Osteoblast (primary cell): ENCODE measurements around the gene ZNF358. TPM values are rescaled to one million over a fixed set of nuclear protein-coding genes. Genes with fewer than 3 reads are reported as not detected.
A peak's percentile ranks its signal among the peaks of the same experiment; 100 is the strongest.

Experiments
- DNase-seq: peaks from one replicate; pipeline ENCODE4 v3.0.0; 2011; ENCODE audit warnings: low spot score, mixed read lengths; ENCODE audit not compliant: insufficient read length; ENCODE audit errors: missing footprints
- H2AFZ ChIP-seq: 2 replicates; pipeline ENCODE4 v1.6.0; 2011; ENCODE audit warnings: mild to moderate bottlenecking, low read length
- H3K27ac ChIP-seq: 2 replicates; pipeline ENCODE4 v1.5.1; 2011; ENCODE audit warnings: mild to moderate bottlenecking, low read depth, low read length, moderate library complexity
- H3K27me3 ChIP-seq: 2 replicates; pipeline ENCODE4 v1.6.0; 2012; ENCODE audit warnings: mild to moderate bottlenecking, control low read depth, inconsistent platforms, low read length, moderate library complexity; ENCODE audit not compliant: insufficient read depth
- H3K36me3 ChIP-seq: 2 replicates; pipeline ENCODE4 v1.5.1; 2011; ENCODE audit warnings: mild to moderate bottlenecking, low read length, control low read depth, moderate library complexity; ENCODE audit not compliant: insufficient read depth
- H3K4me1 ChIP-seq: 2 replicates; pipeline ENCODE4 v1.5.1; 2011; ENCODE audit warnings: mild to moderate bottlenecking, low read length, control low read depth, moderate library complexity; ENCODE audit not compliant: insufficient read depth
- H3K4me2 ChIP-seq: 2 replicates; pipeline ENCODE4 v1.6.0; 2011; ENCODE audit warnings: mild to moderate bottlenecking, low read length; ENCODE audit not compliant: insufficient read depth
- H3K4me3 ChIP-seq: fragments of 200-600 bp; sonication (generic); 3 replicates; pipeline ENCODE4 v1.5.1; 2012; ENCODE audit warnings: mild to moderate bottlenecking, low read length, inconsistent platforms; ENCODE audit not compliant: insufficient read depth
- H3K79me2 ChIP-seq: 2 replicates; pipeline ENCODE4 v1.6.0; 2012; ENCODE audit warnings: mild to moderate bottlenecking, low read length, control low read depth, inconsistent platforms; ENCODE audit not compliant: insufficient read depth
- H3K9me3 ChIP-seq: 2 replicates; pipeline ENCODE4 v1.5.1; 2011; ENCODE audit warnings: low read depth, low read length, control low read depth
- H4K20me1 ChIP-seq: 2 replicates; pipeline ENCODE4 v1.6.0; 2012; ENCODE audit warnings: mild to moderate bottlenecking, low read length, control low read depth; ENCODE audit not compliant: insufficient read depth
- total RNA-seq: library from RNA; depleted of rRNA; stranded (reverse); fragments of >200 nt; gene quantifications from 2 replicates; pipeline ENCODE4 v1.2.3, GENCODE V29; 2012
- TF ChIP-seq, protein P1 (sequence below): IDR thresholded peaks from 2 replicates; pipeline ENCODE4 v1.5.1; 2011; ENCODE audit warnings: mild to moderate bottlenecking, low read depth, low read length, moderate library complexity; ENCODE audit errors: extremely low read depth

The ZNF358 gene
- total RNA-seq, 1 donor = 26.1 TPM

DNA sequence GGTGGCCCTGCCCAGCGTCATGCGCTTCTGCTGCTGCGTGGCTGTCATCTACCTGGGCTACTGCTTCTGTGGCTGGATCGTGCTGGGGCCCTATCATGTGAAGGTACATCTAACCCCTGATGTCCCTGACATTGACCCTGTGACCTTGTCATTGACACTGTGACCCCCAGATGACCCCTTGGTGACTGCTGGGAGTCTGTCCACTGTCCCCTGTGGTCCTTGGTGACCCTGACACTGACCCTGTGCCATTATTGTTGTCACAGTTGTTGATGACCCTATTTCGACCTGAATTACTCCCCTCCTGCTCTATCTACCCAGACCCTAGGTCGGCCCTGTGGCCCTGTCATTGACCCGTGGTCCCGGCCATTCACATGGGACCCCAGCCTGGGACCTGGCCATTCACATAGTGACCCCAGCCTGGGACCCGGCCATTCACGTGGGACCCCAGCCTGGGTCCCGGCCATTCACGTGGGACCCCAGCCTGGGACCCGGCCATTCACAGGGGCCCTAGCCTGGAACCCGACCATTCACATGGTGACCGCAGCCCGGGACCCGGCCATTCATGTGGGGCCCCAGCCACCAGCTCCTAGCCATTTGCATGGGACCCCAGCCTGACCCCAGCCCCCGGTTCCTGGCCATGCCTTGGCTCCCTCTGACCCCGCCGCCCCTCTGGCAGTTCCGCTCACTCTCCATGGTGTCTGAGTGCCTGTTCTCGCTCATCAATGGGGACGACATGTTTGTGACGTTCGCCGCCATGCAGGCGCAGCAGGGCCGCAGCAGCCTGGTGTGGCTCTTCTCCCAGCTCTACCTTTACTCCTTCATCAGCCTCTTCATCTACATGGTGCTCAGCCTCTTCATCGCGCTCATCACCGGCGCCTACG is 13.9 kb downstream of the ZNF358 start:
- no peak overlapping the region for H3K27ac ChIP-seq
- no peaks in the 10 kb centered on the region for H4K20me1 ChIP-seq
- peaks cover 5% of the 10 kb centered on the region for H3K36me3 ChIP-seq
- H3K27me3 ChIP-seq = no peaks in the 10 kb centered on the region
- H3K4me1 ChIP-seq = peaks cover 7% of the 10 kb centered on the region
- H2AFZ ChIP-seq = no peak overlapping the region
- H3K79me2 ChIP-seq = no peaks in the 10 kb centered on the region
- no peak for DNase-seq
- H3K4me3 ChIP-seq = no peak overlapping the region
- TF ChIP-seq, protein P1, sequence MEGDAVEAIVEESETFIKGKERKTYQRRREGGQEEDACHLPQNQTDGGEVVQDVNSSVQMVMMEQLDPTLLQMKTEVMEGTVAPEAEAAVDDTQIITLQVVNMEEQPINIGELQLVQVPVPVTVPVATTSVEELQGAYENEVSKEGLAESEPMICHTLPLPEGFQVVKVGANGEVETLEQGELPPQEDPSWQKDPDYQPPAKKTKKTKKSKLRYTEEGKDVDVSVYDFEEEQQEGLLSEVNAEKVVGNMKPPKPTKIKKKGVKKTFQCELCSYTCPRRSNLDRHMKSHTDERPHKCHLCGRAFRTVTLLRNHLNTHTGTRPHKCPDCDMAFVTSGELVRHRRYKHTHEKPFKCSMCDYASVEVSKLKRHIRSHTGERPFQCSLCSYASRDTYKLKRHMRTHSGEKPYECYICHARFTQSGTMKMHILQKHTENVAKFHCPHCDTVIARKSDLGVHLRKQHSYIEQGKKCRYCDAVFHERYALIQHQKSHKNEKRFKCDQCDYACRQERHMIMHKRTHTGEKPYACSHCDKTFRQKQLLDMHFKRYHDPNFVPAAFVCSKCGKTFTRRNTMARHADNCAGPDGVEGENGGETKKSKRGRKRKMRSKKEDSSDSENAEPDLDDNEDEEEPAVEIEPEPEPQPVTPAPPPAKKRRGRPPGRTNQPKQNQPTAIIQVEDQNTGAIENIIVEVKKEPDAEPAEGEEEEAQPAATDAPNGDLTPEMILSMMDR = no peak
- H3K4me2 ChIP-seq = no peak overlapping the region
- no peaks in the 10 kb centered on the region for H3K9me3 ChIP-seq

- DNase-seq = peak; percentile 96
- peaks cover 12% of the 10 kb centered on the region for H3K4me1 ChIP-seq
- peaks cover 14% of the 10 kb centered on the region for H3K36me3 ChIP-seq
- H3K79me2 ChIP-seq = peaks cover 3% of the 10 kb centered on the region
- H2AFZ ChIP-seq = peak overlapping the region; percentile 92
- peak overlapping the region; percentile 54 for H3K27ac ChIP-seq
- TF ChIP-seq, protein P1 = no peak
- H3K4me3 ChIP-seq = peak overlapping the region; percentile 99
- H4K20me1 ChIP-seq = no peaks in the 10 kb centered on the region
- H3K27me3 ChIP-seq = no peaks in the 10 kb centered on the region
- H3K9me3 ChIP-seq = no peaks in the 10 kb centered on the region
- peak overlapping the region; percentile 98 for H3K4me2 ChIP-seq
Measured at GRCh38 chr19:7533281-7533885, 17.5 kb downstream of the ZNF358 start.

DNA sequence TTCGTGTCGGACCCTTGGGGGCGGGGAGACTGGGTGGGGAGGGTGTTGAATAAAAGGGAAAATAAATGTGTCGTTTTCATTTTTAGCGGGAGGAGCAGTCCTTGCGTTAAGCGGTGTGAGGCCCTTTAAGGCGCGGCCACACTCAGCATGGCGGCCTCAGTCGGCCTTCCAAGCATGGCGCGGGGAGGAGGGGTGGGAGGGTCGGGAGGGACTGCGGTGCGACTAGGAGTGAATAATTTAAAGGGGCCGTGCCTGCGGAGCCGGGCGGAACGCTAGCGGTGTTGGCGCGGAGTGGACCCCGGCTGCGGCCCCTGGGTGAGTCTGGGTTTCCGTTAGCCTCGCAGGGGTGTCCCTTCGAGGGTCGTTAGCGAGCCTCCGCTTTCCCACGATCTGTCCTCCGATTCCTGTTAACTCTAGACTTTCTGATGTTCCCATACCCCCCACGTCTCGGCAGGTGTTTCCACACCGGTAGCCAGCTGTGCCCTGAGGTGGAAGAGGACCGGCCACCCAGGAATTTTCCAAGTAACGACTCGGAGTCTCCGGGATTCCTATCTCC is 18.1 kb downstream of the ZNF358 start:
- Histone ChIP-seq H4K20me1 (no peaks in the 10 kb centered on the region), H3K36me3 (peaks cover 16% of the 10 kb centered on the region), H3K4me2 (peak overlapping the region; percentile 98), H3K4me3 (peak overlapping the region; percentile 99), H3K27me3 (no peaks in the 10 kb centered on the region), H3K79me2 (peaks cover 3% of the 10 kb centered on the region), H3K4me1 (peaks cover 12% of the 10 kb centered on the region), H2AFZ (peak overlapping the region; percentile 92), H3K27ac (peak overlapping the region; percentile 78), H3K9me3 (no peaks in the 10 kb centered on the region)
- TF ChIP-seq, protein P1 = no peak
- DNase-seq = peak; percentile 99
